Cortex of kidney (tissue), 1 donor: ENCODE measurements around the gene LDLRAD1.
"Not testable (repeated sequence)": the region's sequence is repeated elsewhere in the genome, so short reads cannot be mapped to it uniquely, and the experiment has no call there.

ENCODE experiments used
- DNase-seq: peaks from one replicate; lab custom pipeline; 2025; lab: John Stamatoyannopoulos, UW

The LDLRAD1 gene

GRCh38 chr1:54016343-54017282 lies 1.4 kb downstream of the LDLRAD1 start:
- no peak for DNase-seq

GRCh38 chr1:54014009-54014629 lies 3.9 kb downstream of the LDLRAD1 start:
- no peak for DNase-seq

- no peak for DNase-seq
Observed at GRCh38 chr1:54013393-54014008, 4.5 kb downstream of the LDLRAD1 start.

GRCh38 chr1:54012863-54013262 lies 5.1 kb downstream of the LDLRAD1 start:
- DNase-seq, result no peak

- DNase-seq, result no peak
Observed at GRCh38 chr1:54012008-54012325, 6.0 kb downstream of the LDLRAD1 start.

GRCh38 chr1:54011316-54012007 lies 6.5 kb downstream of the LDLRAD1 start:
- no peak for DNase-seq

GRCh38 chr1:54010415-54011117 lies 7.4 kb downstream of the LDLRAD1 start:
- no peak for DNase-seq

- DNase-seq, result no peak
Observed at GRCh38 chr1:54009406-54009805, 8.6 kb downstream of the LDLRAD1 start.

GRCh38 chr1:54008876-54009275 lies 9.1 kb downstream of the LDLRAD1 start:
- DNase-seq, result no peak

GRCh38 chr1:54007613-54008012 lies 10.4 kb downstream of the LDLRAD1 start:
- no peak for DNase-seq

GRCh38 chr1:54006508-54006907 lies 11.5 kb downstream of the LDLRAD1 start:
- DNase-seq, result no peak

- DNase-seq, result no peak
Observed at GRCh38 chr1:54004481-54005049, 13.4 kb downstream of the LDLRAD1 start.

GRCh38 chr1:54003750-54004480 lies 14.1 kb downstream of the LDLRAD1 start:
- not testable (repeated sequence) for DNase-seq

- no peak for DNase-seq
Observed at GRCh38 chr1:54003249-54003646, 14.7 kb downstream of the LDLRAD1 start.

GRCh38 chr1:54002544-54003248 lies 15.3 kb downstream of the LDLRAD1 start:
- DNase-seq, result no peak

- no peak for DNase-seq
Observed at GRCh38 chr1:54001591-54001990, 16.4 kb downstream of the LDLRAD1 start.

- DNase-seq, result no peak
Observed at GRCh38 chr1:53999920-54000319, 18.1 kb downstream of the LDLRAD1 start.

GRCh38 chr1:53998223-53998622 lies 19.8 kb downstream of the LDLRAD1 start:
- DNase-seq, result no peak

- DNase-seq, result no peak
Observed at GRCh38 chr1:53995683-53996082, 22.3 kb downstream of the LDLRAD1 start.

- not testable (repeated sequence) for DNase-seq
Observed at GRCh38 chr1:53994516-53994915, 23.5 kb downstream of the LDLRAD1 start.
